GM18511 (cell line): ENCODE data around the gene MRPL53.
A peak's percentile ranks its signal among the peaks of the same experiment; 100 is the strongest.

Experiments
- ATAC-seq: cut with Tn5 transposase; IDR thresholded peaks from one replicate; pipeline ENCODE4 v1.9.1; 2021; ENCODE audit warnings: mild to moderate bottlenecking, moderate library complexity; ENCODE audit not compliant: unreplicated experiment

Gene MRPL53

DNA sequence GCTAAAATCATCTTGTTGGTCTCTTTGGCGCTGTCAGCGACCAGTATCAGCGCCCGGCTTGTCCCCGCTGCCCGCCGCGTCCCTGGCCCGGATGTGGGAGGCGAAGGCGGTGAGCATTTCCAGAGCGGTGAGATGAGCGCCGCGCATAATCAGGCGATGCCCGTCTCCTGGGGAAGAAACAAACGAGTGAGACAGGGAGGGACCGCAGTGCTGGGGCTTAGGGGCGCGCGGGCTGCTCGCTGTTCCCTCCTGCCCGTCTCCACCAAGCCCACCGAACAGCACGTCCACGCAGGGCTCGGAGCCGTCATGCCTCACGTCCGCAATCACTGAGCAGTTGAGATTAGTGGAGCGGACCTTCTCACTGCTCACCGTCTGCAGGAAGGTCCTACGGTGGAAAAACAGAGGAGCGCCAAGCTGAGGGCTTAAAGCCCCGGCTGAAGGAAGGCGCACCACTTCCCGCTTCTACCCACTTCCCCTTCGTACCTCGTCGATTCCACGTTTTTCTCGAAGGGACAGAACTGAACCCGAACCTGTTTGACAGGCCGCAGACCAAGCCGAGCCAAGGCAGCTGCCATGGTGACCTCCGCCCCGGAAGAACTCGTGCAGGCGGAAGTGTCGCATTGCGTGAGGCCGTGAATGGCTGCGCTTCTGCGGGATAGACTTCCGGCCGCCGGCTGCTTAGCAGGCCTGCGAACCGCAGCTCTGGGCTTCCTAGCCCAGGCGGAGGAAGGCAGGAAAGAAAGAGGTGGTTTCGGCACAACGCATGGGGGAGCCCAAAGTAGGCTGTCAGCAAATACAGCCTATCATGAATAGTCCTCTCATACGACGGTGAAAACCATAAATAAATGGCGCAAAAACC lies at the start of gene MRPL53:
MRPL53 (minus strand) TSS at position 595 of the 859 bp plus-strand sequence; CDS start at position 575, 20 bp downstream.
- ATAC-seq = peak; percentile 94

DNA sequence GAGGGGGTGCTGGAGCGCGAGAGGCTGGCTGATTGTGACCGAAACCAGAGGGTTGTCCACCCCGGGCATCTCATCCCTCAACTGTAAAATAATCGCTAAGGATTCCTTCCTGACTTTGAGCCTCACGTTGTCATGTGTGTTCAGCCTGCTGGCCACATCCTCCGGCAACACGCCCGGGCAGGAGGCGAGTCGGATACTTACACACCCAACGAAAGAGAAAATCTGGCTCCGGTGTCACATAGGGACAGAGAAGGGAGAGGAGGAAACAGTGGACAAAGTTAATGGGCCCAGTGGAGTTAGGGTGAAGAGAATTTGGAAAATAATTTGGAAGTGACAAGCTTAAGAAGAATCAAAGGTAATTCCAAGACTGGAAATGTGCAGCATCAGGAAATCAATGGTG lies 44.2 kb upstream of the MRPL53 start:
- no peak for ATAC-seq

DNA sequence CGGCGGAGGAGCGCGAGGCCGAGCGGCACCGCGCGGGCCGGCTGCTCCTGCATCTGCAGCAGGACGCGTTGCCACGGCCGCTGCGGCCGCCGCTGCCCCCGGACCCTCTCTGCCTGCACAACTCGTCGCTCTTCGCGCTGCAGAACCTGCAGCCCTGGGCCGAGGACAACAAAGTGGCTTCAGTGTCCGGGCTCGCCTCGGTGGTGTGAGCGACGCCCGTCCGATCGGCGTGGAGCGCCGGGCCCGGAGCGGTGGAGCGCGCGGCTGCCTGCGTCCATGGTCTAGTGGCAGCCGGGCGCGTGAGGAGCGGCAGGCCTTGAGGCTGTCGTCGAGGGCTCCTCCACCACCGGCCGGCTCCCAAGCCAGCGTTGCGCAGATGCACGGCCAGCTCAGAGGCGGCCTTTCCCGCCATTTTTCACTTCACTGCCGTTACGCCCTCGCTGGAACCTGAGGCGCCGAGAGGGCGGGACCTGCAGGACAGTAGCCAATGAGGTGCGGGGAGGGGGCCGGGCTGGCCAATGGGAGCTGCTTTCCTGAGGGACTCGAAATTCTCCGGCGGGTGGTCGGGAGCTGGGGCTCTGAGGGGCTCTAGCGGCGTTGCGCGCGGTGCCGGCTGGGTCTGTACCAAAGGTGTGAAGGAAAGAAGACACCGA lies 43.6 kb upstream of the MRPL53 start:
- peak; percentile 63 for ATAC-seq

DNA sequence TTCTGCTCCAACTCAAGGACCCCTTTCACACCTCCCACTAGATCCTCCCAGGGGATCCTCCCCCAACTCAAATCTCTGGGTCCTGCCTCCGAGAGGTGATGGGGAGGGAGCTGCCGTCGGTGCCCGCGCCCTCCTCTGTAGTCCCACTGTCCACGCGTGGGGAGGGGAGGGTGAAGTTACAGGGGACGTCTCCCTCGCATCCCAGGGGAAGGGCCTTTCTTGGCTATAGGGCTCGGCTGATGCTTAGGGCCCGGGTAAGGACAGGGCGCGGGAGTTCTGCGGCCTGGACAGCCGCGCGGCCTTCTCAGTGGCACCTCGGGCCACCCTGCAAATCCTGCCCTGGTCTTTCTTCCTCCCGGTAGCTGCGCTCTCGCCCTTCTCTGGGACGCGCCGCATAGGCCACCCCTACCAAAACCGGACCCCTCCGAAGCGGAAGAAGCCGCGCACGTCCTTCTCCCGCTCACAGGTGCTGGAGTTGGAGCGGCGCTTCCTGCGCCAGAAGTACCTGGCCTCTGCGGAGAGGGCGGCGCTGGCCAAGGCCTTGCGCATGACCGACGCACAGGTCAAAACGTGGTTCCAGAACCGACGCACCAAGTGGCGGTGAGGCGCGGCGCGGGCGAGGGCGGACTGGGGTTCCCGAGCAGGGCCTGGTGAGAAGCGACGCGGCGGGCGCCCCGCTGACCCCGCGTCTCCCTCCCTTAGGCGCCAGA lies 42.9 kb upstream of the MRPL53 start:
- no peak for ATAC-seq

DNA sequence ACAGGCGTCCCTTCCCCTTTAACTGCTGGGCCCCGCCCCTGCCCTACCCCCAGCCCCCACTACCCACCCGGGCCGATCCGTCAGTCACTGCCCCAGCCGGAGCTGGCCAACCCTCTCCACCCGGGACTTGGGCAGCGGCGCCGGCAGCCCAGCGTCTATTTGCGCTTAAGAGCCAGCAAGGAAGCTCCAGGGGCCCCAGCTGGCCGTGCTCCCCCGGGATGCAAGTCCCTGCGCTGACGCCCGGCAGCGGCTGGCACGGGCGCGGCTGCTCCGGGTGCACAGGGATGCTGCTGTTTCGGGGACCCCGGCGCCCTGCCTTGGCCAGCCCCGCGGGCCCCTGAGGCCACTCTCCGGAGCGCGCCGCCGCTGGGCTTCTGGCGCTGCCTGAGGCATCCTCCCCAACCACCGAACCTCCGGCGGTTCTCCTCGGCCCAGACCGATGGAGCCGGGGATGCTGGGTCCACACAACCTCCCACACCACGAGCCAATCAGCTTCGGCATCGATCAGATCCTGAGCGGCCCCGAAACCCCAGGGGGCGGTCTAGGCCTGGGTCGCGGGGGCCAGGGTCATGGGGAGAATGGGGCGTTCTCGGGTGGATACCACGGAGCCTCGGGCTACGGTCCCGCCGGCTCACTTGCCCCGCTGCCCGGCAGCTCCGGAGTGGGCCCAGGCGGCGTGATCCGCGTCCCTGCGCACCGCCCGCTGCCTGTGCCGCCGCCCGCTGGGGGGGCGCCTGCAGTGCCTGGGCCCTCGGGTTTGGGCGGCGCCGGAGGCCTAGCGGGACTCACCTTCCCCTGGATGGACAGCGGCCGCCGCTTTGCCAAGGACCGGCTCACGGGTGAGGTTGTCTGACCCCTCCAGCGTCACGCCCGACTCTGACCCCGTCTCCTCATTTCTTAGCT lies 42.1 kb upstream of the MRPL53 start, which contains the start of gene TLX2:
TLX2 (plus strand) TSS at position 83 of the 903 bp plus-strand sequence; CDS start at position 440, 357 bp downstream.
- no peak for ATAC-seq

DNA sequence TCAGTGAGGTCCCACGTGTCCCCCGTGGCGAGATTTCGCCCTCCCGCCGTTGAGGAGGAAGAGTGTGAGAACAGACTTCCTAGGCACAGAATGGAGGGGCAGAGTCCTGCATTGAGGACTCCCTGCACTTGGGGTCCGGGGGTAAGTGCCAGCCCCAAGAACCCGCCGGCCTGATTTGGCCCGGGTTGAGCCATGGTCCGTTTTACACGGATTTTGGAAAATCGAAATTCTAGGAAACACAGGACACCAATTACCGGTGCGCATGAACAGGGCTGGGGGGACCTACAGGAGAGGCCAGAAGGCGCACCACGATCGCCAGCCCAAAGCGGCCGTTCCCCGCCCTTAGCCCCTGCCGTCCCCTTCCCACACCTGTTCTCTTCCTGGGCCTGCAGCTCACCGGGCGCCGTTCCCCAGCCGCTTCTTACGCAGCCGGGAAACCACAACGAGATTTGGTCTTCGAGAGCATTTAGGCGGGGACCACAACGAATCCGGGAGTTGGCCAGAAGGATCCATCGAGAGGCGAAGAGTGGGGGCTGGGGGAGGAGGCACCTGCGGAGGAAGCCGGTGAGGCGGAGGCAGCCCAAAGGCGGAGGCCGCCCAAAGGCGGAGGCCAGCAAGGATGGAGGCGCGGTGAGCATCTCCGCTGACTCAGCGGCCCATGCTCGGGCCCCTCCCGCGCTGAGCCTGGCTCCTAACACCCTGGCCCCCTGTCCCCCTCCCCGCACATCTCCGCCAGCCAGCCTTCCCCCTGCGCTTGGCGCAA lies 41.3 kb upstream of the MRPL53 start:
- no peak for ATAC-seq

DNA sequence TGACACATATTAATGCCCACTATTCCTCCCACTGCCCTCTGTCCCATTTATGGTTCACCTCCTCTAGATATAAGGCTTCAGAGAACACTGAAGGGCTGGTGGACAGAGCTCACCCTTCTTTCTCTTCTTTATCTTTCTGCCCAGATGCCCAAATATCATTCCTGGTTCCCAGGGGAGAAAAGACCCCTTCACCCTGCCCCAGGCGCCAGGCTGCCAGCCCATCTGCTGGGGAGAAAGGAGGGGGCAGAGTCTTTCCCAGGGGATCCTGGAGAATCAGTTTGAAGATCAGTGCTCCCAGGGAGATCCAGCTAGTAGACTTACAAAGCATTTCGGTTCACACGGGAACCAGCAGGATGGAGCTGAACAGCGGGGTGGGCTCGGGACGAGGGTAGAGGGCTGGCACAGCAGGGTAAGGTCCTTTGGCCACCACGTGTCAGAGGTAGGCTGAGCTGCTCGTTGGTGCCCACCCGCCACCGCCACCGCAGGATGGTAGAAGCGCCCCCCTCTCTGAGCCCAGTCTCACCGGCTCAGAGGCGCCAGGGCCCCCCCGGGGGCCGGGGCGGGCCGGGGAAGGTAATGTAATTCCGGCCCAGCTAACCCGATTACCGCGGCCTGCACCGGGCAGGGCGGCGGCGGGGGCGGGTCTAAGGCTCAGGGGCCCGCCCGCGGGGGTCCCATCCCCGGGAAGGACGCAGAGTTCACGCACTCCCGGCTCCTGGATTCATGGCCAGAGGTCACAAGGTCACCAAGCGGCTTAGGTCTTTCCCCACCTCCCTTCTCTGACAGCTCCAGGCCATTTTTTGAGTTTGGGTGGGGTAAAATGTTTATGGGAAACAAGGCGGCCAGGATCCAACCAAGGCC lies 40.5 kb upstream of the MRPL53 start:
- no peak for ATAC-seq

DNA sequence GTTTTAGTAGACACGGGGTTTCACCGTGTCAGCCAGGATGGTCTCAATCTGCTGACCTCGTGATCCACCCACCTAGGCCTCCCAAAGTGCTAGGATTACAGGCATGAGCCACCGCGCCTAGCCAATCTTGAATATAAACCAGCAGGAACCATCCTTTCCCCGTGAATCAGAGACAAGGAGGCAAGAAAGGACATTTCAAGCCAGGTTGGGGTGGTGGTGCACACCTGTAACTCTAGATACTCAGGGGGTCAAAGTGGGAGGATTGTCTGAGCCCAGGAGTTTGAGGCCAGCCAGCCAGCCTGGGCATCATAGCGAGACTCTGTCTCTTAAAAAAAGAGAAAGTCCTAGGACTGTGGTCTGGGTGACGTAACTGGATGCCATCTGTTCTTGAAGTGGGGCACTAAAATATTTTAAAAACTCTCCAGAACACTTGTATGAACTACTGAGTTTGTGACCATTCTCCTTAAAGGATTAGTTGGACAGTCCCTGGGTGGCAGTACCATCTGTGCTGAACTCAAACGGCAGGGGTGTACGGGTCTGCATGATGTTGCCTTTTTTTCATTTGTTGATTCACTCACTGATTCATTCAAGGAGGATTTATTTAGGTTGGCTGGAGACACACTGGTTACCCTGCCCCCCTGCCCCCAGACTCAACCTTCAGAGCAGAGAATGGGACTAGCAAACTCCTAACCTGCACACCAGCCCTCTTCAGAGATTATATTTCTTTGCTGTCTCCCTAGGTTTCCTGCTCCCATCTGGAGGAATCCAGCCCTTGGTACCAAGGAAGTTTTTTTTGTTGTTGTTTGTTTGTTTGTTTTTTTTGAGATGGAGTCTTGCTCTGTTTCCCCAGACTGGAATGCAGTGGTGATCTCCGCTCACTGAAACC lies 38.9 kb upstream of the MRPL53 start:
- ATAC-seq = no peak

DNA sequence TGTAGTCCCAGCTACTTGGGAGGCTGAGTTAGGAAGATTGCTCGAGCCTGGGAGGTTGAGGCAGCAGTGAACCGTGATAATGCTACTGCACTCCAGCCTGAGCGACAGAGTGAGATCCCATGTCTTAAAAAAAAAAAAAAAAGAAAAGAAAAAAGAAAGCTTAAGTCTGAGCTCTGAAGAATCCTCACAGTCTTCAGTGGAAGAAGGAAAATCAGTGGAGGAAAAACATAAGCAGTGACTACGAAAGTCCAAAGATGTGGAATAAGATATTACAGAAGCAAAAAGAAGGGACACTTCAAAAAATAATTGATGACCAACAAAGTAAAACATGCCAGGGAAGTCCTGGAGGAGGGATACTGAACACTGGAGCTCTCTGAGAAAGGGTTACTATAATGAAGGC lies 37.8 kb upstream of the MRPL53 start:
- no peak for ATAC-seq

DNA sequence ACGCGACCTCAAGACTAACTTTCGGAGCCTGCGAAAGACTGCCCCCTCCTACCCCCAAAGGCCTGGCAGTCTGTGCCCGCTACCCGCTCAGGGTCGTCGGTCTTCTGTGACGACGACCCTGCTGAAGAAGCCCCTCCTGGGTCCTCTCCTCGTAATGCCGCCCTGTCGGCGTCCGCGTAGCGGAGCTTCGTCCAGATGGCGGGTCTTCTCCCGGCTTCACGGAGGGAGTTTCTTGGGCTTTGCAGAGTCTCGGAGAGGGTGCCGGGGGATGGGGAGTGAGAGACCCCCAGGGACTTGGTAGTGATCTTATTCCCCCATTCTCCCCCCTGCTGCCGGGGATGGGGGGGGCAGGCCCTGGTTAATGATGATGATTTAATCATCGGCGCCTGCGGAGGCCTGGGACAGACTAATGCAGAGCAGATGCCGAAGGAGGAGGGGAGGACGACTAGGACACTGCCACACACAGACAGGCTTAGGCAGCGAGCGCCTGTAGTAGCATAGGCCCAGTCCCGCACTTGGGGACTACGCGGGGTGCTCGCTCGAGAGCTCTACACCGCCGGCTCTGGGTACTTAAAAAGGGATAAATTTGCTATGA lies 35.5 kb upstream of the MRPL53 start:
- peak; percentile 16 for ATAC-seq

DNA sequence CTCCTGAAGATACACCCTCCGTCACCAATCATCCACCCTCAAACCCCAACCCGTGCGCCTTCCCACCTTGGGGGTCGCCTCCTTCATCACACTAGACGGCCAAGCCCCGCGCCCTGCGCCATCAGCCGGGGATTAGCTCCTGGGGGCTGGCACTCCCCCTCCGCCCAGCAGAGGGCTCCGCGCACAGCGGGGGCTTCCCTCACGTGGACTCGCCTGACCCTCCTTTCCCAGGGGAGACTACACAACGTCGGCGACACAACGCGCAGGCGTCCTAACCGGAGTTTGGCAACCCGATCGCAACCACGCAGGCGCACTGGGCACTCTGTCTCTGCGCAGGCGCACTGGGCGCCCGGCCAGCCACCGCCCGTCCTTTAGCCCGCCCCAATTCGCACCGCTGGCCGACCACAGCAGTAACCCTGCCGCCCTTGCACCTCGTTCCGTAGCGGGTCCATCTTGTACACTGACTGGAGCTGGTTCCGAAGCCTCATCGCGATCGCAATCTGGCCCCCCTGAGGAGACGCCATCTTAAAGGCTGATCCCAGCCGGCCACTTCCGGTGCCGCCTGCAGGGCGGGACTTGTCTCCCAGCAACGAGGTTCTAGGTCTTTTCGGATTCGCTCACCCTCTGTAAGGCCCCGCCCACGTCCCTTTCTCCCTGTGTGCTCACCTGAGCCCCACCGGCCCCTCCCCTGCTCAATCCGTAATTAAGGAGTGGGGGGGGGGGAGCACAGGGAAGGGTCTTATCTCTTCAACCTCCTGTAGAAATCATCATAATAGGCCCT lies 34.9 kb upstream of the MRPL53 start, which contains the start of gene PCGF1:
PCGF1 (minus strand) TSS at position 551 of the 781 bp plus-strand sequence; CDS start at position 524, 27 bp downstream.
- ATAC-seq = peak; percentile 93

DNA sequence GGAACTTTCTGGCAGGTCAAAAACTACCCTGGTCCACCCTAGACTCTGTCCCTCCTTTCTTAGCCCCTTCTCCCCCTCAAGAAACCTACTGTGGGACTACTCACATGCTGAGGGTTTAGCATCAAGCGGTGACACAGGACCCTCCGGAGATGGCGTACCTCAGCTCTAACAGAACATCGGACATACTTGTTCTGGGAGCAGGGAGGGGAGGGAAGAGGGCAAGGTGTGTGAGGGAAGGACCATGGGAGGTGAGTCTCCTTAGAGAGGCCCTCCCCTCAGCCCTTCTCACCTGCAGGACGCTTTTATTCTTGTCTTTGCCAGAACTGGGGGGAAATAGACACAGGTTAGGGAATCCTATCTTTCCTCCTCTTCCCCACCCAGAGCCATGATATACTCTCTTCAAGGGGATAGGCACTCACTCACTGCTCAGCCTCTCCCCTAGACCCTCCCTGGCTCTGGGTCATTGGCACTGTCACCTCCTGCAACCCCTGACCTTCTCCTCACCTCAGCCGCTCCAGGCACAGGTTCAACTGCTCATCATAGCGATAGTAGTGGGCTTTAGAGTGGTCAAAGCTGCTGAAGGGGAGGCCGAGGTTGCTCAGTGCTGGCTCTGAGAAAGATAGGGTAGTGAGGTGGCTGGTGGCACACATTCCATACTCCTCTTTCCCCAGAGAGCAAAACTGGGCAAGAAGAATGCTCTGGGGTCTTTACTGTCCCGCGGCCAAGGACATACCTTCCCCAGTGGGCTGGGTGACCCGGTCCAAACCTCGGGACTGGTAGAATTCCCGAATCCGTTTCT lies 33.2 kb upstream of the MRPL53 start:
- no peak for ATAC-seq

DNA sequence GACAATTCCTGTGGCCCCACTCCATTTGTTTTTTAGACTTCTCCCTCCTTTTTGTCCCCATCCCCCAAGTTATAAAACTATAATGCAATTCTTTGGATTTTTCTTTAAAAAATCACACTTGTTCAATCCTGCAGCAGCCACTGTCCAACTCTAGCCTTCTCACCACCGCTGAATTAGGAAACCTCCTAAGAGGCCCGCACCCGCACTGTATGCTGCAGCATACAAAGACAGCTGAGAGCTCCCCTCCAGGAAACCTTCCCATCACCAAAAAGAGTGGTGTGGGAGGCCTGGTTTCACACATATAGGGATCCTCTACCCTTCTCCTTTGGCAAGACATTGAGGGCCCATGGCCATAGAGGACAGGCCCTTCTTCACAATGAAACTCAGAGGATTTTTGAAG lies 32.1 kb upstream of the MRPL53 start:
- no peak for ATAC-seq

DNA sequence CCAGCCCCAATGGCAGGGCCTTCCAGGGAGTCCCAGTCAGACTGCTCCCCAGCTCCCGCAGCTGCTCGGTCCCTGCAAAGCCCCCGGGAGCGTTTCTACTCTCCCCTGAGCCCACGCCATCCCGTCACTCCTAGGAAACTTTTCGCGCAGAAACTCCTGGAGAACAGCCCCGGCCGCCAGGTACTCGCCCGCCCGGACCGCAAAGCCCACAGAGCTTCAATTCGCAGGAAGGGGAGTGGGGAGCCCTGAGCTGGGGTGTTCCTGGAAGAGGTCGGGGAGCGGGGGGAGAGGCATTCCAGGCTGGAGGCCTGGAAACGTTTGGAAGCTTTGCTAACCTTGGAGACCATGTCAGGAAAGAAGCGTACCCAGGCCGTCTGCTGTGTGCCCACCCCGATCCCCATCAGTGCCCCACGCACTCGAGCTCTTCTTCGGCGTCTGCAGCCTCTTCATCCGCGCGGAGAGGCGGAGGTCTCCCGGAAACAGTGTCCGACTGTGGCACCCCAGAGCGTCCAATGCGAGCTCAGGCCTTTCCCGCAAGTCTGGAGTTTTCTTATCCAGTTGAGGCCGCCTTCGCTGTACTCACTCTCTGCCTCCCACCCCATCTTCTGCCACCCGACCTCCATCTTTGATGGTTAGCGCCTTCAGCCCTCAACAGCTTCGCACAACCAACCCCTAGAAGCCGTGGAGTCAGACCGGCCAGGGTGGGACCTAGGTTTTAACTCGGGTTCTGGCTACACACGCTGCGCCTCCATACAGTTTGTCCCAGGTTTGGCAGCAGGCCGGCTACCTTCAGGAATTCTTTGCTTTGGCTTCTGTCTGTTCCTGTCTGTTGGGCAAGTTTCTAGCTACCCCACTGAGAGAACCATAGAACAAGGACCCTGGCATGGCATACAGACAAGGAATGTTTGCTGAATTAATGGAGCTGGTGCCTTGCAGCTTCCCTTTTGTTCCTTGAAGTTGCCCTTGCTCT lies 31.3 kb upstream of the MRPL53 start:
- no peak for ATAC-seq
